HepG2 (cell line): ENCODE results near the gene DRC7. TPM values are rescaled to one million over a fixed set of nuclear protein-coding genes. Genes with fewer than 3 reads are reported as not detected.

Experiments used
- E2F5 ChIP-seq: sonication (generic); formaldehyde crosslinking; conservative IDR thresholded peaks from 2 replicates; pipeline ENCODE4 v1.4.0; 2020; ENCODE audit warnings: missing genetic modification reagents
- EEA1 ChIP-seq: sonication (generic); formaldehyde crosslinking; IDR thresholded peaks from 2 replicates; pipeline ENCODE4 v1.5.1; 2020; ENCODE audit warnings: mild to moderate bottlenecking, missing genetic modification reagents, borderline replicate concordance
- ERF ChIP-seq: IDR thresholded peaks from 2 replicates; pipeline ENCODE4 v1.6.1; 2018; ENCODE audit warnings: missing biosample characterization, missing genetic modification reagents
- FOSL2 ChIP-seq: sonication (generic); formaldehyde crosslinking; IDR thresholded peaks from 2 replicates; pipeline ENCODE4 v1.4.0; 2020; ENCODE audit warnings: missing genetic modification reagents
- HBP1 ChIP-seq: IDR thresholded peaks from 2 replicates; pipeline ENCODE4 v1.6.1; 2016; ENCODE audit warnings: low read depth, control low read depth
- IRF2 ChIP-seq: IDR thresholded peaks from 2 replicates; pipeline ENCODE4 v1.6.1; 2018; ENCODE audit warnings: missing genetic modification reagents, missing compliant biosample characterization
- MTERF4 ChIP-seq: sonication (generic); formaldehyde crosslinking; IDR thresholded peaks from 2 replicates; pipeline ENCODE4 v1.8.0; 2023; ENCODE audit warnings: mild to moderate bottlenecking, missing genetic modification reagents
- NR0B2 ChIP-seq: sonication (generic); formaldehyde crosslinking; IDR thresholded peaks from 2 replicates; pipeline ENCODE4 v1.4.0; 2020; ENCODE audit warnings: mild to moderate bottlenecking, missing genetic modification reagents
- PBX3 ChIP-seq: sonication (generic); formaldehyde crosslinking; IDR thresholded peaks from 2 replicates; pipeline ENCODE4 v1.8.1; 2023; ENCODE audit warnings: missing genetic modification reagents, inconsistent platforms, borderline replicate concordance
- SP1 ChIP-seq, 2 experiments: fragments of 450-650 bp in 1 of 2; sonication (generic) in 1 of 2; formaldehyde crosslinking in 1 of 2; IDR thresholded peaks; 2 replicates each; pipeline versions ENCODE4 v1.4.0 to v1.6.1; 2016 to 2020; ENCODE audit warnings: missing genetic modification reagents in 1 of 2
- TEAD3 ChIP-seq: optimal IDR thresholded peaks from 2 replicates; pipeline ENCODE3; 2016; ENCODE audit warnings: borderline replicate concordance
- THAP8 ChIP-seq: sonication (generic); formaldehyde crosslinking; IDR thresholded peaks from 2 replicates; pipeline ENCODE4 v1.5.1; 2020; ENCODE audit warnings: missing genetic modification reagents, mild to moderate bottlenecking, borderline replicate concordance
- XRCC5 ChIP-seq: fragments of 200-400 bp; formaldehyde crosslinking; optimal IDR thresholded peaks from 2 replicates; pipeline ENCODE3; 2017; ENCODE audit warnings: mild to moderate bottlenecking, low read length
- ZBTB1 ChIP-seq: sonication (generic); formaldehyde crosslinking; IDR thresholded peaks from 2 replicates; pipeline ENCODE4 v1.4.0; 2020; ENCODE audit warnings: missing genetic modification reagents, borderline replicate concordance
- ZBTB25 ChIP-seq: IDR thresholded peaks from 2 replicates; pipeline ENCODE4 v1.6.1; 2018; ENCODE audit warnings: missing genetic modification reagents
- ZBTB33 ChIP-seq: sonication (generic); formaldehyde crosslinking; IDR thresholded peaks from 2 replicates; pipeline ENCODE4 v1.4.0; 2020; ENCODE audit warnings: missing genetic modification reagents
- ZMAT3 ChIP-seq: sonication (generic); formaldehyde crosslinking; conservative IDR thresholded peaks from 2 replicates; pipeline ENCODE4 v1.7.0; 2021; ENCODE audit warnings: missing genetic modification reagents
- ZNF205 ChIP-seq: IDR thresholded peaks from 2 replicates; pipeline ENCODE4 v1.6.1; 2018; ENCODE audit warnings: missing biosample characterization, missing genetic modification reagents
- ZNF451 ChIP-seq: sonication (generic); formaldehyde crosslinking; IDR thresholded peaks from 2 replicates; pipeline ENCODE4 v1.5.0; 2020; ENCODE audit warnings: mild to moderate bottlenecking, missing genetic modification reagents
- ZNF547 ChIP-seq: sonication (generic); formaldehyde crosslinking; IDR thresholded peaks from 2 replicates; pipeline ENCODE4 v1.5.1; 2020; ENCODE audit warnings: mild to moderate bottlenecking, missing genetic modification reagents
- ZNF709 ChIP-seq: sonication (generic); formaldehyde crosslinking; IDR thresholded peaks from 2 replicates; pipeline ENCODE4 v1.5.0; 2020; ENCODE audit warnings: mild to moderate bottlenecking, missing genetic modification reagents
- polyA plus RNA-seq, 8 experiments: library from polyadenylated mRNA; depleted of rRNA in 3 of 8; stranded (reverse) in 7 of 8; unstranded in 1 of 8; fragments of >200 nt; fragmentation: Illumina TruSeq in 4 of 8; extraction: Trizol in 4 of 8; gene quantifications; 2 replicates each; pipeline versions ENCODE4 v1.2.1 to v1.2.3, GENCODE V29; 2011 to 2016; ENCODE audit warnings: low read depth in 4 of 8, missing spikeins in 1 of 8, mixed read lengths in 1 of 8; ENCODE audit not compliant: insufficient read depth in 1 of 8
- total RNA-seq, 5 experiments: library from RNA; depleted of rRNA; stranded (reverse); fragments of >200 nt; fragmentation: Illumina TruSeq; extraction: Trizol; gene quantifications; 2 replicates each; pipeline ENCODE4 v1.2.3, GENCODE V29; 2016; ENCODE audit warnings: low read depth in 1 of 5

Gene DRC7
- total and polyA plus RNA-seq, 2 of the 13 experiments (the other 11 are each of a cell fraction or from before 2014, with no cell fraction given), result 2.7 to 3.4 TPM

GRCh38 chr16:57735755-57736418 is 41.3 kb downstream of the DRC7 start, which contains the start of gene KATNB1 (continued):
- TF ChIP-seq MTERF4 (no peak; the same call in 1 of the 2 replicates), ZMAT3 (CRISPR knock-in tag) (no peak), ZNF205 (CRISPR knock-in tag) (no peak), ZBTB33 (0 out of 2 replicates have a peak, but pooled peaks have one; percentile 22), IRF2 (CRISPR knock-in tag) (no peak), EEA1 (CRISPR knock-in tag) (no peak), ERF (CRISPR knock-in tag) (no peak), ZBTB1 (no peak), ZNF547 (CRISPR knock-in tag) (no peak), TEAD3 (CRISPR knock-in tag) (peak; percentile 40), E2F5 (CRISPR knock-in tag) (no peak; the same call in 1 of the 2 replicates), FOSL2 (CRISPR knock-in tag) (peak; percentile 9; the same call in 1 of the 2 replicates), SP1 (IDR thresholded peaks at IDR 0.05) (no peak; the same call in 1 of the 2 replicates), SP1 (CRISPR knock-in tag; IDR thresholded peaks at IDR 0.05) (no peak), ZNF709 (CRISPR knock-in tag) (no peak), NR0B2 (CRISPR knock-in tag) (peak; percentile 45; the same call in 1 of the 2 replicates), HBP1 (CRISPR knock-in tag) (peak; percentile 89), ZNF451 (CRISPR knock-in tag) (no peak), XRCC5 (no peak), PBX3 (no peak), ZBTB25 (CRISPR knock-in tag) (no peak), THAP8 (CRISPR knock-in tag) (no peak)
